ENCODE results near the gene TNN.

DNA sequence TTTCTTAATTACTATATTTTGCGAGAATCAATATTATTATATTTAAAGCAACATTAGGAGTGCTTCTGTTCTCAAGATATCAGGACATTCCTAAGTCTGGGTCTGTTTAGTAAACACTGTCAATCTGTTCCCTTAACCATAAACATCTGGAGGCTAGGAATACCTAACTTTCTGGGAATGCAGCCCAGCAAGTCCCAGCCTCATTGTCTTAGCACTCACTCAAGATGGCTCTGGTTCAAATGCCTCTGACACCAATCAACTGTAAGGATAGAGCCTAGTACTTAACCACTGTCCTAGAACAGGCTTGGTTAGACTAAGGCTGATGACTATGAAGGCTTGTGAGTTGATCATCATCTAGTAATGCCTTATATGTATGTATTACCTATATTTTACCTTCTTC lies 61.5 kb downstream of the TNN start:
- TF ChIP-seq CTCF (IDR thresholded peaks at IDR 0.05), result no peak
- no peak for TF ChIP-seq POLR2AphosphoS5 (IDR thresholded peaks at IDR 0.05)
